Measurements from ENCODE around the gene FOXL1. TPM values are rescaled to one million over a fixed set of nuclear protein-coding genes. Genes with fewer than 3 reads are reported as not detected.

The FOXL1 gene
- total RNA-seq, 1 donor from 2014 or later, result under 0.01 TPM

GRCh38 chr16:86579268-86580062, 1.1 kb downstream of the FOXL1 start:
- peaks cover 2 to 17% (median 16%) of the 10 kb centered on the region in 3 donors for H3K4me1 ChIP-seq (ENCODE audit: control insufficient read depth in 3 of 3, insufficient read depth in 3 of 3, low read length in 3 of 3)
- H3K4me3 ChIP-seq (ENCODE audit: low read length in 3 of 3), result no peak overlapping the region
- no peaks in the 10 kb centered on the region for H3K9me3 ChIP-seq (ENCODE audit: control insufficient read depth in 3 of 3, low read length in 3 of 3)
- no peak overlapping the region for H3K27ac ChIP-seq (ENCODE audit: low read depth, low read length)
- peaks cover 56 to 74% (median 68%) of the 10 kb centered on the region in 3 donors for H3K27me3 ChIP-seq (ENCODE audit: control insufficient read depth in 3 of 3, insufficient read depth in 3 of 3, low read length in 3 of 3)
- H3K36me3 ChIP-seq (ENCODE audit: control insufficient read depth in 3 of 3, insufficient read depth in 3 of 3, low read length in 3 of 3), result no peaks in the 10 kb centered on the region
- peak overlapping the region in 1 of 3 donors; percentile 60 for H3K9ac ChIP-seq (ENCODE audit: low read depth in 1 of 3, low read length in 3 of 3)

- Histone ChIP-seq H3K4me1 (ENCODE audit: control insufficient read depth in 3 of 3, insufficient read depth in 3 of 3, low read length in 3 of 3) (peaks cover 2 to 17% (median 16%) of the 10 kb centered on the region in 3 donors), H3K27me3 (ENCODE audit: control insufficient read depth in 3 of 3, insufficient read depth in 3 of 3, low read length in 3 of 3) (peaks cover 48 to 71% (median 63%) of the 10 kb centered on the region in 3 donors), H3K9ac (ENCODE audit: low read depth in 1 of 3, low read length in 3 of 3) (no peak overlapping the region), H3K9me3 (ENCODE audit: control insufficient read depth in 3 of 3, low read length in 3 of 3) (no peaks in the 10 kb centered on the region), H3K4me3 (ENCODE audit: low read length in 3 of 3) (no peak overlapping the region), H3K36me3 (ENCODE audit: control insufficient read depth in 3 of 3, insufficient read depth in 3 of 3, low read length in 3 of 3) (no peaks in the 10 kb centered on the region), H3K27ac (ENCODE audit: low read depth, low read length) (no peak overlapping the region)
Observed at GRCh38 chr16:86580063-86580790, 1.9 kb downstream of the FOXL1 start.

GRCh38 chr16:86580791-86581170, 2.4 kb downstream of the FOXL1 start:
- Histone ChIP-seq H3K4me1 (ENCODE audit: control insufficient read depth in 3 of 3, insufficient read depth in 3 of 3, low read length in 3 of 3) (peaks cover 2 to 12% (median 11%) of the 10 kb centered on the region in 3 donors), H3K27ac (ENCODE audit: low read depth, low read length) (no peak overlapping the region), H3K9me3 (ENCODE audit: control insufficient read depth in 3 of 3, low read length in 3 of 3) (no peaks in the 10 kb centered on the region), H3K4me3 (ENCODE audit: low read length in 3 of 3) (no peak overlapping the region), H3K36me3 (ENCODE audit: control insufficient read depth in 3 of 3, insufficient read depth in 3 of 3, low read length in 3 of 3) (no peaks in the 10 kb centered on the region), H3K9ac (ENCODE audit: low read depth in 1 of 3, low read length in 3 of 3) (no peak overlapping the region), H3K27me3 (ENCODE audit: control insufficient read depth in 3 of 3, insufficient read depth in 3 of 3, low read length in 3 of 3) (peaks cover 44 to 66% (median 59%) of the 10 kb centered on the region in 3 donors)

- H3K27me3 ChIP-seq (ENCODE audit: control insufficient read depth in 3 of 3, insufficient read depth in 3 of 3, low read length in 3 of 3), result peaks cover 40 to 60% (median 53%) of the 10 kb centered on the region in 3 donors
- no peaks in the 10 kb centered on the region for H3K9me3 ChIP-seq (ENCODE audit: control insufficient read depth in 3 of 3, low read length in 3 of 3)
- H3K4me1 ChIP-seq (ENCODE audit: control insufficient read depth in 3 of 3, insufficient read depth in 3 of 3, low read length in 3 of 3), result peaks cover 2 to 9% (median 6%) of the 10 kb centered on the region in 3 donors
- no peak overlapping the region for H3K9ac ChIP-seq (ENCODE audit: low read depth in 1 of 3, low read length in 3 of 3)
- no peak overlapping the region for H3K4me3 ChIP-seq (ENCODE audit: low read length in 3 of 3)
- no peaks in the 10 kb centered on the region for H3K36me3 ChIP-seq (ENCODE audit: control insufficient read depth in 3 of 3, insufficient read depth in 3 of 3, low read length in 3 of 3)
- H3K27ac ChIP-seq (ENCODE audit: low read depth, low read length), result no peak overlapping the region
Observed at GRCh38 chr16:86581458-86581857, 3.1 kb downstream of the FOXL1 start.

- Histone ChIP-seq H3K27me3 (ENCODE audit: control insufficient read depth in 3 of 3, insufficient read depth in 3 of 3, low read length in 3 of 3) (peaks cover 28 to 39% (median 37%) of the 10 kb centered on the region in 3 donors), H3K4me3 (ENCODE audit: low read length in 3 of 3) (no peak overlapping the region), H3K27ac (ENCODE audit: low read depth, low read length) (no peak overlapping the region), H3K9ac (ENCODE audit: low read depth in 1 of 3, low read length in 3 of 3) (no peak overlapping the region), H3K36me3 (ENCODE audit: control insufficient read depth in 3 of 3, insufficient read depth in 3 of 3, low read length in 3 of 3) (no peaks in the 10 kb centered on the region), H3K9me3 (ENCODE audit: control insufficient read depth in 3 of 3, low read length in 3 of 3) (no peaks in the 10 kb centered on the region), H3K4me1 (ENCODE audit: control insufficient read depth in 3 of 3, insufficient read depth in 3 of 3, low read length in 3 of 3) (peaks cover 0 to 5% (median 3%) of the 10 kb centered on the region in 3 donors)
Observed at GRCh38 chr16:86584071-86584685, 5.8 kb downstream of the FOXL1 start.

GRCh38 chr16:86584726-86585721, 6.7 kb downstream of the FOXL1 start:
- Histone ChIP-seq H3K27ac (ENCODE audit: low read depth, low read length) (peak overlapping the region; percentile 61), H3K27me3 (ENCODE audit: control insufficient read depth in 3 of 3, insufficient read depth in 3 of 3, low read length in 3 of 3) (peaks cover 26 to 30% (median 28%) of the 10 kb centered on the region in 3 donors), H3K4me3 (ENCODE audit: low read length in 3 of 3) (no peak overlapping the region), H3K36me3 (ENCODE audit: control insufficient read depth in 3 of 3, insufficient read depth in 3 of 3, low read length in 3 of 3) (no peaks in the 10 kb centered on the region), H3K4me1 (ENCODE audit: control insufficient read depth in 3 of 3, insufficient read depth in 3 of 3, low read length in 3 of 3) (peaks cover 0 to 3% (median 2%) of the 10 kb centered on the region in 3 donors), H3K9me3 (ENCODE audit: control insufficient read depth in 3 of 3, low read length in 3 of 3) (no peaks in the 10 kb centered on the region), H3K9ac (ENCODE audit: low read depth in 1 of 3, low read length in 3 of 3) (no peak overlapping the region)

- H3K27me3 ChIP-seq (ENCODE audit: control insufficient read depth in 3 of 3, insufficient read depth in 3 of 3, low read length in 3 of 3), result peaks cover 23 to 26% (median 24%) of the 10 kb centered on the region in 3 donors
- H3K4me1 ChIP-seq (ENCODE audit: control insufficient read depth in 3 of 3, insufficient read depth in 3 of 3, low read length in 3 of 3), result peaks cover 0 to 3% (median 2%) of the 10 kb centered on the region in 3 donors
- peak overlapping the region in 1 of 3 donors; percentile 55 for H3K9ac ChIP-seq (ENCODE audit: low read depth in 1 of 3, low read length in 3 of 3)
- H3K4me3 ChIP-seq (ENCODE audit: low read length in 3 of 3), result no peak overlapping the region
- no peaks in the 10 kb centered on the region for H3K9me3 ChIP-seq (ENCODE audit: control insufficient read depth in 3 of 3, low read length in 3 of 3)
- H3K27ac ChIP-seq (ENCODE audit: low read depth, low read length), result peak overlapping the region; percentile 61
- H3K36me3 ChIP-seq (ENCODE audit: control insufficient read depth in 3 of 3, insufficient read depth in 3 of 3, low read length in 3 of 3), result no peaks in the 10 kb centered on the region
Observed at GRCh38 chr16:86585821-86586611, 7.7 kb downstream of the FOXL1 start.

GRCh38 chr16:86587487-86587886, 9.1 kb downstream of the FOXL1 start:
- H3K36me3 ChIP-seq (ENCODE audit: control insufficient read depth in 3 of 3, insufficient read depth in 3 of 3, low read length in 3 of 3), result no peaks in the 10 kb centered on the region
- H3K9me3 ChIP-seq (ENCODE audit: control insufficient read depth in 3 of 3, low read length in 3 of 3), result no peaks in the 10 kb centered on the region
- H3K27me3 ChIP-seq (ENCODE audit: control insufficient read depth in 3 of 3, insufficient read depth in 3 of 3, low read length in 3 of 3), result peaks cover 19 to 35% (median 28%) of the 10 kb centered on the region in 3 donors
- no peak overlapping the region for H3K4me3 ChIP-seq (ENCODE audit: low read length in 3 of 3)
- H3K27ac ChIP-seq (ENCODE audit: low read depth, low read length), result no peak overlapping the region
- H3K9ac ChIP-seq (ENCODE audit: low read depth in 1 of 3, low read length in 3 of 3), result no peak overlapping the region
- H3K4me1 ChIP-seq (ENCODE audit: control insufficient read depth in 3 of 3, insufficient read depth in 3 of 3, low read length in 3 of 3), result peaks cover 0 to 3% (median 2%) of the 10 kb centered on the region in 3 donors

All from skeletal muscle tissue (tissue), 4 donors.